NCI-H2227 (cell line): ENCODE data around the gene NPEPL1.

Experiments used
- DNase-seq: peaks from one replicate; lab custom pipeline; 2025; ENCODE audit not compliant: unreplicated experiment; lab: John Stamatoyannopoulos, UW

The NPEPL1 gene

GRCh38 chr20:58657986-58658385 lies 34.6 kb upstream of the NPEPL1 start:
- DNase-seq = no peak

- no peak for DNase-seq
These were observed 33.8 kb upstream of the NPEPL1 start for GRCh38 chr20:58658760-58659159.

DNA sequence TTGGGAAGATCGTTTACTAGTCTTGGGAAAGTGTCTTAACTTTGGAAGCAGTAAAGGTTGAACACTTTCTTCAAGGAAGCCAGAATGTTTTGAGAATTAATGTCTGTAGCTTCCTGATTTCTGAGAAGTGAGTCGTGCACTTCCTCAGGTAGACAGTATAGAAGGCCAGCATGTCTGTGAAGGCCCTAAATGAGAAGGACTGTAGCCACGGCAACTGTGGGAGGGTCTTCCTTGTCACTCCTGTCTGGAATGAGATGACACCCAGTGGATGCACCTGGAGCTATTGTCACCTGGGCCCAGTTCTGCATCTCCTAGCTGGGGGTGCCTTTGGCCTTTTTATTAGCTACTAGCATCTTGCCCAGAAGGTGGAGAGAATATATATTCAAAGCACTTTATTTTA lies 32.8 kb upstream of the NPEPL1 start:
- DNase-seq = no peak

DNA sequence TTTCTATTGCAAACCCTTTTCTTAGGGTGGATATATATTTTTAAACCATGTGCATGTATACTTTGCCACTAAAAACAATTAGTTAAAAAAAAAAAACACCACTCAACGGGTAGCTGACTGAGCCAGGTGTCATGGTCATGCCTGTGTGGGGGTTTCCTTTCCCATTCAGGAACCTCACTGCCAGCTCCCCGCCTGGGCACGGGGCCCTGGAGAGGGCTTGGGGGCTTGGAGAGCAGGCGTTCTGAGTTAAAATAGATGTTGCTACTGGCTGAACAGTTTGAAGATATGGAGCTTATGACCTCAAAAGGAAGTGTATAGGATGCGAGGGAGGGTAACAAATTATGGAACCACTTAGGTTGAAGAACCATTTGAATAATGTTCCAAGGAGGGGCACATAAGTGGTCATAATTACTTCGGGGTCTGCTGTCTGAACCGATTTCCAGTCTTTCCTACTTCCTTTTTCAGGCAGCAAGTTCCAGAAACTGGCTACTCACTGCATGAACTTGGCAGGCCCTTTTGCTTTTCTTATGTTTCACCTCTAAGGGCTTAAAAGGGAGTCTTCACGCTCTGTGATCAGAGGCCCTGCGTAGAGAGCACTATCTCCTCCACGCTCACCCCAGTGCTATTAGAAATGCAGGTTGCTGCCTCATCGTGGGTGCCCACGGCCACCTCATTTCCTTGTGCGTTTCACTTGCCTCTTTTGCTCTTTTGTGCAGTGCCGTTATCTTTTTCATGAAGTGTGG lies 31.6 kb upstream of the NPEPL1 start:
- DNase-seq = no peak

- DNase-seq = no peak
These were observed 30.8 kb upstream of the NPEPL1 start for GRCh38 chr20:58661598-58662473.

DNA sequence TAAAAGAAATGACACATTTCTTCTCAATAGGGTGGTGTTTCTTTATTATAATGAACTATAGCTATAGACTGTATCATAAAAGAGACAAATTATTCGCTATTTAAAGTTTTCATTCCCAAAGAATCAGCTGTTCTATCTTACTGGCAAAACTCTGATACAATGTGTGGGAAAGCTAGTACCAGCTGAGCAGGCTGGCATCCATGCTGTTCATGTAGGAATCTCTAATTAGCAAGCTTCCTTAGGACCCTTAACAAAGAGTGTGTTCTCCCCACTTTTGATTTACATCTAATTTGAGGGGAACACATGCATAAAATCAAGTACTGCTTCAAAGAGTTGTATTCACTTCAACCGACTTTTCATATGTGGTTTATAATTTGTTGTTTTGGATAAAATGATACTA lies 28.3 kb upstream of the NPEPL1 start:
- DNase-seq = no peak

DNA sequence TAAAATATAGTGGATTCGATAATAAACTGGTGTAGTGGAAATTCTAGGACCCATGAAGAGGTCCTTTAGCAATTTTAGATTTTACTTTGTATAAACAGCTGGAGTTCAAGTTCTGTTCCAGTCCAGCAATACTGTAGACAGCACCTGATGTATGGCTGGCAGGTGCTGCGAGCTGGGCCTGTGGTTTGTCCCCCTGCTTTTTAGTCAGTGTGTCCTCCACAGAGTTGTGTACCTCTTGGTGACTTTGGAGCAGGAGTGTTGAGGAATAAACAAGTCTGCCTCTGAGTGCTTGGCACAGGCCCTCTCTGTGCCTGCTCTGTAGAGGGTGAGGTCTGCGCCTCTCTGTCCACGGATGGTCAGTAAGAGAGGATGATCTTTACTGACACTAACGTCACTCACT lies 27.7 kb upstream of the NPEPL1 start:
- no peak for DNase-seq

GRCh38 chr20:58665606-58666005 lies 27.0 kb upstream of the NPEPL1 start:
- no peak for DNase-seq

DNA sequence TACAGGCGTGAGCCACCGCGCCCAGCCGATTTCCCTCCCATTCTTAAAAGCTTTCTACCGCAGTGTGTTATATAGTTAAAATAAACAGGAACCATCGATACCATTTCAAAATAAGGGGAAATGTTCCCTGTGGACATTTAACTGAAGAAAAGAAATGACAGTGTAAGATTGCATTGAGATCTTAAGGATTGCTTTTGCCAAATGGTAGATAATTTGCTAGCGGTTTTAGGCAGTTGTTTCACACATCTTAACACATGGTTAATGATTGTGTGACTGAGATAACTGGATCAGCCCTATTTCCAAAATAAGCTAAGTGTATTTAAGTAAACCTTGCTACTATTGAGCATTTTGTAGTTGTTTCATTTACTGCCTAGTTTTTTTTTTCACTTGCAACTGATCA lies 25.9 kb upstream of the NPEPL1 start:
- no peak for DNase-seq

- DNase-seq = no peak
These were observed 24.6 kb upstream of the NPEPL1 start for GRCh38 chr20:58667975-58668374.

GRCh38 chr20:58668901-58669286 lies 23.7 kb upstream of the NPEPL1 start:
- DNase-seq = no peak

DNA sequence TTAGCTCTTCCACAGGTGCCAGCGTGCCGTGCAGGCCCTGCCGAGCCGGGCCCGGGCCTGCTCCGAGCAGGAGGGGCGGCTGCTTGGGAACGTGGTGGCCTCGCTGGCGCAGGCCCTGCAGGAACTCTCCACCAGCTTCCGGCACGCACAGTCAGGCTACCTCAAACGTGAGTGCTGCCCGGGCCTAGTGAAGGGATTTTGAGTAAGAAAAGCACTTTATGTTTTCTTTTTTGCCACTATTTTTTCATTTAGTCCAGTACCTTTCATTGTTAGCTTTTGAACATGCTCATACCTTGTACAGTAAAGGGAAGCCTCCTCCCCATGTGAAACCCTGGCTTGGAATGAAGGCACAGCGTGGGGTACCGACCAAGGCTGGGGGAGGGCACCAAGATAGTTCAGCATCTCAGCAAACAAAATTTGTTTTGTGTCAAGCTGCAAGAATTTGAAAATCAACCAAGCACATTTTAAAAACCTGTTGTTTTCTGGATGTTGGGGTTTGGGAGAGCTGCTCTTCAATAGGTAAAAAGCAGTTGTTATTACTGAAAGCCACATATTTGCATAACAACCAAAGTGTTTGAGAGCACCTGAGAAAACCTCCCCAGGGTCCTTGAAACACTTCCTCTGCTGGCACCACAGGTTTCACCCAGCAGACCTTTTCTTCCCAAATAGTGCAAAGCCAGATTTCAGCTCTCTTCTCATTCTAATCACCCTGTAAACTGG lies 23.2 kb upstream of the NPEPL1 start:
- DNase-seq = no peak

DNA sequence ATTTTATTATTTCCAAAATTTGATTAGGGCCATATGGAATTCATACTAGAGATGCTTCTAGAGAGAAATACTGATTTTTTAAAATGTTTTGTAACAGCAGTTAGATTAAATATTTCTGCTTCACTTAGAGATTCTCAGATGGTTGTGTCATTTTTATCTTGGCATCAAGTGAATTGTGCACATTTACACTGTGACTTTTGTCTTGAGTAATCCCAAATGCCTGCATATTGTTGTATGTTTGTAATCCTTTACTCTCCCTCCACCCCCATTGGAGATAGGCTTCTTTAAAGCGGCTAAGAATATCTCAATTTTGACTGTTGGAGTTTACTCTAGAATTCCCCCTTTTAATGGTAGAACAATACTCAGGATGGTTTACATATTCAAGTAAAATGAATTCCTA lies 22.5 kb upstream of the NPEPL1 start:
- no peak for DNase-seq

GRCh38 chr20:58670659-58671058 lies 21.9 kb upstream of the NPEPL1 start:
- no peak for DNase-seq

DNA sequence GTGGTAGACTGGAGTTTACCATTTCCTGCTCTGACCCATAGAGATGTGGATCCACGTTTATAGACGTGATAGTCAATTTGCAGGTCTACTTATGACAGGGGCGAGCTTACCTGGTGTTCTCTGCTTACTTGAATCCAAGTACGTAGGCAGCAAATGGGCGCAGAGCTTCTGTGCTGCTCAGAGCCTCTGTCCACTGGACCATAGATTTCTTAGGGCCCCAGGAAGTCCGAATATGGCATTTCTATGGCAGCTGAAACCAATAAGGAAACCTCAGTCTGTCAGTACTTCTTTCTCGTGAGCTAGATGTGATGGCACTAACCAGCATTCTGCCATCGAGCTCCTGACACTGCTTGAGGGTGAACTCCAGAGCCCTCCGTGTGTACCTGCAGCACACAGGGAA lies 19.5 kb upstream of the NPEPL1 start:
- DNase-seq = no peak

DNA sequence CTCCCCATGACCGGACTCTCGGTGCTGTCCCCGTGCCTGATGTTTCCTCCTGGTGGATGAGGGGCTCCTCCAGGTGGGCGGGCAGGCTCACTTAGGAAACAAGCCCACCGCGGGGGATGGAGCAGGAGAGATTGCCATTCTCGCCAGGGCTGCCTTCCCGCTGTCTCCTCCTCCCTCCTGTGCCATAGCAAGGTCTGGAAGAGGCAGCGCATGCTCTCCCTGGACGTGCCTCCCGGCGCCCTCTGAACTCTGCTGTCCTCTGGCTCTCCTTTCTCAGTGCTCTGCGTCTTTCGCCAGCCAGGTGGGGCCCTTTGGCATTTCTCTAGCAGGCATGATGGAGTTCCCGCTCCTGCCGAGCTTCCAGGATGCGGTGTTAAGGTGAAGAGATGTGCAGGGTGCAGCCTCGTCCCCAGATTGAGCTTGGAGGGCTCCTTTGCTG lies 17.4 kb upstream of the NPEPL1 start:
- DNase-seq = no peak

- no peak for DNase-seq
These were observed 17.0 kb upstream of the NPEPL1 start for GRCh38 chr20:58675641-58676040.

GRCh38 chr20:58676161-58676560 lies 16.4 kb upstream of the NPEPL1 start:
- DNase-seq = no peak

- DNase-seq = no peak
These were observed 15.5 kb upstream of the NPEPL1 start for GRCh38 chr20:58677079-58677604.

DNA sequence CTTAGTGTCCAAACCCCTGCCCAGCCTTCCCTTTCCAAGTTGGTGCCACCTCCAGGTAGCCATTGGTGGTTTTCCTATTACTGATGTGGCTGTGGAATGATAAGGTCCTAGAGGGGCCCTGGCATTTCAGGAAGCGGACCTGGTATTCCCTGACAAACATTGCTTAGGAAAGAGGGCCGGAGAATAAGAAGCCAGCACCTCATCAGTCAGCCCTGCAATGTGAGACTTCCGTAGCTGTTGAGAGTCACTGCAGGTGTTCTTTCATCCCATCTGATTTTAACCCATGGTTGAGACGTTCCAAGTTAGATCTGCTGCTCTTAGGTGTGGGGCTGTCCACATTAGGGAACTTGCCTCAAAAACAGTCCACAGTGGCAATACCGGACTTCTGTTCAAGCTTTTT lies 14.8 kb upstream of the NPEPL1 start:
- DNase-seq = no peak

DNA sequence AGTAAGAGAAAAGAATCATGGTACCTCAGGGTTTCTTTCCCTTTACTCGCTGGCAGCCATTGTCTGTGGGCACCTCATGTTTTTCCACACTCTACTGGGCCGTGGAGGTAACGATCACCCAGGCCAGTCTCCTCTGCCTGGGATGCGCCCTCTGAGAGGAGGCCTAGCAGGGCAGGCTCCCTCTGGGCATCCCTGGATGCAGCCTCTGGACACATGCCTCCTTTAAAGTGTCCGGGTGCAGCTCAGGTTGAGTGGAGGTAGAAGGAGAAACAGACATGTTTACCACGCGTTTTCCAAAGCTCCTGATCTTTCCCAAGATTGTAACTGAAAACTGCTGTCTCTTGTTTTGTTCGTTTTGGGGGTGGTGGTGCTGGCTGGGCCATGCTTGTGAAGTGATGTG lies 13.8 kb upstream of the NPEPL1 start:
- DNase-seq = no peak
